Tibial nerve (tissue), 4 donors: ENCODE results near the gene STARD9. TPM values are rescaled to one million over a fixed set of nuclear protein-coding genes. Genes with fewer than 3 reads are reported as not detected.
"Not testable (repeated sequence)": the region's sequence is repeated elsewhere in the genome, so short reads cannot be mapped to it uniquely, and the experiment has no call there.

ENCODE experiments used
- DNase-seq, 2 donors: peaks; one replicate each; pipeline ENCODE4 v3.0.0-alpha.2; 2019; ENCODE audit warnings: low spot score in 2 of 2
- H3K27ac ChIP-seq, 4 donors: fragments of 200-600 bp; sonication (generic) in 3 of 4; one replicate each; pipeline ENCODE4 v1.5.1; 2017 to 2019; ENCODE audit warnings: mild to moderate bottlenecking in 1 of 4
- H3K27me3 ChIP-seq, 2 donors: fragments of 200-600 bp; sonication (generic) in 1 of 2; one replicate each; pipeline versions ENCODE4 v1.5.1 to v1.6.0; 2017 to 2019
- H3K36me3 ChIP-seq, 3 donors: fragments of 200-600 bp; sonication (generic); one replicate each; pipeline ENCODE4 v1.5.1; 2018 to 2019
- H3K4me1 ChIP-seq, 4 donors: fragments of 200-600 bp; sonication (generic) in 3 of 4; one replicate each; pipeline ENCODE4 v1.5.1; 2017 to 2019
- H3K4me3 ChIP-seq, 4 donors: fragments of 200-600 bp; sonication (generic) in 3 of 4; one replicate each; pipeline ENCODE4 v1.5.1; 2017 to 2019; ENCODE audit warnings: mild to moderate bottlenecking in 1 of 4, moderate library complexity in 1 of 4
- H3K9me3 ChIP-seq, 4 donors: fragments of 200-600 bp; sonication (generic) in 3 of 4; one replicate each; pipeline ENCODE4 v1.5.1; 2017 to 2019
- CTCF ChIP-seq, 5 experiments: fragments of 200-600 bp in 3 of 5; fragments of 450-650 bp in 2 of 5; sonication (generic) in 3 of 5; IDR thresholded peaks; one replicate each; pipeline ENCODE4 v1.5.1; 2016 to 2019; ENCODE audit warnings: antibody characterized with exemption in 5 of 5, mild to moderate bottlenecking in 3 of 5, moderate library complexity in 2 of 5
- EP300 ChIP-seq, 2 donors: sonication (generic); formaldehyde crosslinking; IDR thresholded peaks; one replicate each; pipeline ENCODE4 v1.6.1; 2017; ENCODE audit warnings: antibody characterized with exemption in 2 of 2, mild to moderate bottlenecking in 1 of 2
- POLR2A ChIP-seq, 2 donors: fragments of 450-650 bp; IDR thresholded peaks; one replicate each; pipeline ENCODE4 v1.6.1; 2017; ENCODE audit warnings: antibody characterized with exemption in 2 of 2, mild to moderate bottlenecking in 2 of 2, moderate library complexity in 2 of 2
- WGBS, 2 donors: methylation state at CpG; one replicate each; pipeline ENCODE4 v1.1.5; 2018; 5-methylcytosine and 5-hydroxymethylcytosine counted together
- total RNA-seq, 4 donors: library from RNA; depleted of rRNA; stranded (reverse); fragments of >200 nt; gene quantifications; one replicate each; pipeline ENCODE4 v1.1.0, GENCODE V29; 2016

The STARD9 gene
- total RNA-seq, 4 donors from 2014 or later: 66.6 to 95.1 (median 80.3) TPM

GRCh38 chr15:42674472-42674871, 99.1 kb downstream of the STARD9 start:
- no peak overlapping the region for H3K4me3 ChIP-seq
- no peak for DNase-seq
- TF ChIP-seq EP300 (IDR thresholded peaks at IDR 0.05): no peak
- TF ChIP-seq POLR2A (IDR thresholded peaks at IDR 0.05): no peak
- TF ChIP-seq CTCF (IDR thresholded peaks at IDR 0.05): no peak
- no peaks in the 10 kb centered on the region for H3K4me1 ChIP-seq
- H3K27ac ChIP-seq: no peak overlapping the region
- WGBS, 2 donors: 90 to 96% methylated on average over 6 of the region's 6 CpGs
- peaks cover 0 to 95% (median 0%) of the 10 kb centered on the region in 3 donors for H3K36me3 ChIP-seq
- H3K27me3 ChIP-seq: no peaks in the 10 kb centered on the region
- no peaks in the 10 kb centered on the region for H3K9me3 ChIP-seq

- DNase-seq: no peak
- Histone ChIP-seq H3K27ac (no peak overlapping the region), H3K27me3 (no peaks in the 10 kb centered on the region), H3K4me3 (no peak overlapping the region), H3K36me3 (peaks cover 0 to 96% (median 0%) of the 10 kb centered on the region in 3 donors), H3K9me3 (no peaks in the 10 kb centered on the region), H3K4me1 (no peaks in the 10 kb centered on the region)
- 98 to 100% methylated on average over 1 of the region's 1 CpG for WGBS, 2 donors
- TF ChIP-seq POLR2A (IDR thresholded peaks at IDR 0.05): no peak
- TF ChIP-seq CTCF (IDR thresholded peaks at IDR 0.05): no peak
- TF ChIP-seq EP300 (IDR thresholded peaks at IDR 0.05): no peak
Measured at GRCh38 chr15:42675021-42675420, 99.6 kb downstream of the STARD9 start.

GRCh38 chr15:42679285-42680141, 104.1 kb downstream of the STARD9 start:
- peaks cover 0 to 100% (median 10%) of the 10 kb centered on the region in 3 donors for H3K36me3 ChIP-seq
- H3K27me3 ChIP-seq: no peaks in the 10 kb centered on the region
- no peak overlapping the region for H3K4me3 ChIP-seq
- H3K4me1 ChIP-seq: no peaks in the 10 kb centered on the region
- H3K9me3 ChIP-seq: no peaks in the 10 kb centered on the region
- no peak overlapping the region for H3K27ac ChIP-seq
- 93% methylated on average over 7 of the region's 7 CpGs for WGBS, 2 donors
- DNase-seq: no peak
- TF ChIP-seq EP300 (IDR thresholded peaks at IDR 0.05) (no peak), CTCF (IDR thresholded peaks at IDR 0.05) (no peak), POLR2A (IDR thresholded peaks at IDR 0.05) (no peak)

- not testable (repeated sequence) for H3K27me3 ChIP-seq, DNase-seq, H3K4me3 ChIP-seq, H3K27ac ChIP-seq, H3K9me3 ChIP-seq, H3K4me1 ChIP-seq
- H3K36me3 ChIP-seq: peaks cover 0 to 100% (median 10%) of the 10 kb centered on the region in 3 donors
- WGBS, 2 donors: 93 to 100% methylated on average over 5 of the region's 5 CpGs
Measured at GRCh38 chr15:42680142-42680482, 104.7 kb downstream of the STARD9 start.

- WGBS, 2 donors: 93 to 95% methylated on average over 6 of the region's 6 CpGs
Measured at GRCh38 chr15:42681119-42681518, 105.7 kb downstream of the STARD9 start.

GRCh38 chr15:42686281-42686680, 110.9 kb downstream of the STARD9 start:
- TF ChIP-seq CTCF (IDR thresholded peaks at IDR 0.05) (no peak), EP300 (IDR thresholded peaks at IDR 0.05) (no peak), POLR2A (IDR thresholded peaks at IDR 0.05) (no peak)
- no peak overlapping the region for H3K4me3 ChIP-seq
- no peaks in the 10 kb centered on the region for H3K4me1 ChIP-seq
- 95 to 97% methylated on average over 8 of the region's 8 CpGs for WGBS, 2 donors
- no peak overlapping the region for H3K27ac ChIP-seq
- no peaks in the 10 kb centered on the region for H3K27me3 ChIP-seq
- DNase-seq: no peak
- H3K36me3 ChIP-seq: peaks cover 2 to 100% (median 10%) of the 10 kb centered on the region in 3 donors
- no peaks in the 10 kb centered on the region for H3K9me3 ChIP-seq

More at GRCh38 chr15:42681119-42681518, 105.7 kb downstream of the STARD9 start:
- no peaks in the 10 kb centered on the region for H3K27me3 ChIP-seq
- TF ChIP-seq POLR2A (IDR thresholded peaks at IDR 0.05) (no peak), EP300 (IDR thresholded peaks at IDR 0.05) (no peak)
- peaks cover 0 to 100% (median 10%) of the 10 kb centered on the region in 3 donors for H3K36me3 ChIP-seq
- DNase-seq: no peak
- H3K27ac ChIP-seq: no peak overlapping the region
- no peaks in the 10 kb centered on the region for H3K9me3 ChIP-seq
- H3K4me3 ChIP-seq: no peak overlapping the region
- no peaks in the 10 kb centered on the region for H3K4me1 ChIP-seq
